ENCODE data around the gene PTH2R.
A peak's percentile ranks its signal among the peaks of the same experiment; 100 is the strongest.
"Not testable (repeated sequence)": the region's sequence is repeated elsewhere in the genome, so short reads cannot be mapped to it uniquely, and the experiment has no call there.

The PTH2R gene

GRCh38 chr2:208488686-208489564 lies 82.3 kb downstream of the PTH2R start:
- no peak for DNase-seq

- no peak for DNase-seq
Measured at GRCh38 chr2:208489687-208490086, 83.1 kb downstream of the PTH2R start.

GRCh38 chr2:208490492-208490891 lies 83.9 kb downstream of the PTH2R start:
- no peak for DNase-seq

DNA sequence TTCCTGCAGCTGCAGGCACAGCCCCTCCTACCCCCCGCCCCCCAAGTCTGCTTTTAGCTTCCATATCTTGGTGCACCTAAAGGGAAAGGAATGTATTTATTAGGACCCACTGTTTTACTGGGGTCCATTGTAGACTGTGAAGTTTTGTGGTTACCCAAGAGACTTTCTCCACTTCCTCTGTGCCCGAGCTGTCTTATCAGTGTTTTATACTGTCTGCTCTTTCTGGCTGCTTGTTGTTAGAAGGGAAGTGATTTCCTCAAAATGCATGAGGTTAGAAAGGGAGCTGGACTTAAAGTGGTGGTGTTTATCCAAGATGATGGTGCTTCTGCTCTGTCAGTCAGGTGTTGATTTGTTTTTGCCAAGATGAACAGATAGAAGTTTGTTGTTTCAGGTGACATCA lies 85.0 kb downstream of the PTH2R start:
- DNase-seq, result peak; percentile 51

DNA sequence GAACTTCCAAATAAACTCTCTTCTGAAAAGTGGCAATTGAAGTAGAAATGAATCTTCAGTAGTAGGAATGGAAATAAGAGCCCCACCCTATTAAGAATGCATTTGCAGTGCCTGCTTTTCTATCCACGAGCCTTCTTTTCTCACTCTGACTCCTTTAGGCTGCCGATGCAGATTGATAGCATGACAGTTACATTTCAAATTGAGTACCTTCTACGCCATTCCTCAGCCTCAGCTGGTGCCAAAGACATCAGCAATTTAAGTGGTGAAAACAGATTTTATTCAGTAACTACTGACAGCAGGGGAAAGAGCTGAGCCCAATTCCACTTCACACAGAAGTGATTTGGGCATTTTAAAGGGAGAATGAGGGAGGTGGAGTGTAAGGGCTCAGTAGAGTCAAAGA lies 85.5 kb downstream of the PTH2R start:
- DNase-seq, result no peak

GRCh38 chr2:208493186-208493585 lies 86.6 kb downstream of the PTH2R start:
- no peak for DNase-seq

DNA sequence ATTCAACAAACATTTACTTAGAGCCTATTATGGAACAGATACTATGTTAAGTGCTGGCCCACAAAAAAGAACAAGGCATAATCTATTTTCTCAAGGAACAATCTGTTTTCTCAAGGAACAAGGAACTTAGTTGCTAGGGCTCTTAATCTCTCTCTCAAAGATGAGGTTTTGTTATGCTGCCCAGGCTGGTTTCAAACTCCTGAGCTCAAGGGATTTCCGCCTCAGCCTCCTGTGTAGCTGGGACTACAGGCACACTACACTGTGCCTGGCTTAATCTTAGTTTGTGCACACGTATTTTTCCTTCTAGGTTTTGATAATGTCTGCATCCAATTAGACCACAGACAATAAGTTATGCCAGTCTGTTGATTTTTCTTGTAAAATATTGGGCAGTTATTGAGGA lies 89.5 kb downstream of the PTH2R start:
- DNase-seq, result no peak

- DNase-seq, result no peak
Measured at GRCh38 chr2:208501206-208501605, 94.6 kb downstream of the PTH2R start.

DNA sequence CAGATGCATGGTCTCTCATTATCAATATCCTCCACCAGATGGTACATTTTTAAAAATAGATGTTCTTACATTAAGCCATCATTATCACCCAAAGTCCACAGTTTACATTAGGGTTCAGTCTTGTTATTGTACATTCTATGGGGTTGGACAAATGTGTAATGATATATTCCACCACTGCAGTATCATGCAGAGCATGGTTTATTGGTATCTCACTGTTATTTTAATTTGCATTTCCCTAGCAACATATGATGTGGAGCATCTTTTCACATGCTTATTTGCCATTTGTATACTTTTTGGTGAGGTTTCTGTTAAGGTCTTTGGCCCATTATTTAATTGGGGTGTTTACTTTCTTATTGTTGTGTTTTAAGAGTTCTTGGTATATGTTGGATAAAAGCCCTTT lies 95.7 kb downstream of the PTH2R start:
- DNase-seq, result no peak

GRCh38 chr2:208505365-208505764 lies 98.8 kb downstream of the PTH2R start:
- not testable (repeated sequence) for DNase-seq

DNA sequence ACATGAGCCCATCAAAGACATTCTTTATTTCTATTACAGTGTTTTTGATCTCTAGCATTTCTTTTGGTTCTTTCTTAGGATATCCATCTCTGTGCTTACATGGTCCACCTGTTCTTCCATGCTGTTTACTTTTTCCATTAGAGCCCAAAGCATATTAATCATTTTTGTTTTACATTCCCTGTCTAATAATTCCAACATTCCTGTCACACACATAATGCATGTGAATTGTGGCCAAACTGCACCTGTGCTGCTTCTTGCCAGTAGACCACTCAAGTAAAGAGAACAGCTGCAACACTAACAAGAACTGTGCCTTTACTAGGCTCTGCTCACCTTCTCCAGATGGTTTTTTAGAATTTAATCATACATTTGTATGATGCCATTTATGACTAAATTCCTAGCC lies 103.0 kb downstream of the PTH2R start:
- DNase-seq, result no peak

GRCh38 chr2:208511016-208511415 lies 104.4 kb downstream of the PTH2R start:
- DNase-seq, result no peak

DNA sequence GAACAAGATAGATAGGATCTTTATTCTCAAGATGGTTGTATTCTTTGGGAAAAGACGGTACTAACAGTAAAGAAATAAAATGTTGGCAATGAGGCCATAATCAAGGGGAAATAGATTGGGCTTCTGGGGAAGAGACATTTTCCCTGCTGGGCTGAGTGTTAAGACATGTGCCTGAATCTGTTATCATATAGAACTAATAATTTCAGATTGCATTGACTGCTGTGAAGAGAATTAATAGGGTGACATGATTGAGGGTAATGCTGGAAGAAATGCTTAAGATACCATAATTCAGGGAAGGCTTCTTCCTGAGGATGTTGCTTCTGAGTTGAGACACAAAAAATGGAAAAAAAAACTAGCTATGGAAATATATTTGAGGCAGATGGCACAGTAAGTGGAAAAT lies 105.0 kb downstream of the PTH2R start:
- DNase-seq, result no peak

DNA sequence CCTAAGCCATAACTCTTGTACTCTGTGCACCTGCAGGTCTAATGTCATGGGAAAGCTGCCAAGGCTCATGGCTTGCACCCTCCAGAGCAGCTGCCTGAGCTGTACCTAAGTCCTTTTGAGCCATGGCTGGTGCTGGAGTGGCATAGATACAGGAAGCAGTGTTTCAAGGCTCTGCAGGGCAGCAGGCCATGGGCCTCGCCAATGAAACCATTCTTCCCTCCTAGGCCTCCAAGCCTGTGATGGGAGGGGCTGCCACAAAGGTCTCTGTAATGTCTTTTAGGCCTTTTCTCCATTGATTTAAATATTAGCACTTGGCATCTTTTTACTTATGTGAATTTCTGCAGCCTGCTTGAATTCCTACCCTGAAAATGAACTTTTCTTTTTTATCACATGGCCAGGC lies 108.5 kb downstream of the PTH2R start:
- DNase-seq, result no peak

- DNase-seq, result not testable (repeated sequence)
Measured at GRCh38 chr2:208523069-208523468, 116.5 kb downstream of the PTH2R start.

DNA sequence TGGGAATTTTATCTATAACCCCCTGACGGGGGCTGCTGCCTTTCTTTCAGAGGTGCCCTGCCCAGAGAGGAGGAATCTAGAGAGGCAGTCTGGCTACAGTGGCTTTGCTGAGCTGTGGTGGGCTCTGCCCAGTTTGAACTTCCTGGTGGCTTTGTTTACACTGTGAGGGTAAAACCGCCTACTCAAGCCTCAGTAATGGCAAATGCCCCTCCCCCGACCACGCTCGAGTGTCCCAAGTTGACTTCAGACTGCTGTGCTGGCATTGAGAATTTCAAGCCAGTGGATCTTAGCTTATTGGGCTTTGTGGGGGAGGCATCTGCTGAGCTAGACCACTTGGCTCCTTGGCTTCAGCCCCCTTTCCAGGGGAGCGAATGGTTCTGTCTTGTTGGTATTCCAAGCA lies 118.6 kb downstream of the PTH2R start:
- DNase-seq, result not testable (repeated sequence)

DNA sequence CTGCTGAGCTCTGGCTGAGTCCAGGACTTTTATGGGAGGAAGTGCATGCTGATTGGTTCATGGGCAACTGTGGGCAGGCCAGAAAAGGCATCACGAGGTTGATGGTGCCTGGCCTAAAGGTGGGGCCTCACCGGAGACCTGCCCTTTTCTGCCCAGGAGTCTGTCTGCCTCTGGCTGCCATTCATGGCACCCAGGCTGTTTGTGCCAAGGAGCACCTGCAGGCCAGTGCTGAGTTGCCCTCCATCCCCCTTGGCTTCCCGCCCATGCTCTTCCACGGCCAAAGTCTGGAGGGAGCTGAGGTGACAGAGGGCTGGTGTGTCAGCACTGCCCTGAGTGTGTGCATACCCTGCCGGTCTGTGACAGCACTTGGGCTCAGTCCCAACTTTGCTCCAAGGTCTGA lies 123.2 kb downstream of the PTH2R start:
- no peak for DNase-seq

- DNase-seq, result no peak
Measured at GRCh38 chr2:208531361-208531760, 124.8 kb downstream of the PTH2R start.

GRCh38 chr2:208535578-208535977 lies 129.0 kb downstream of the PTH2R start:
- not testable (repeated sequence) for DNase-seq

- no peak for DNase-seq
Measured at GRCh38 chr2:208541461-208541988, 134.9 kb downstream of the PTH2R start.

DNA sequence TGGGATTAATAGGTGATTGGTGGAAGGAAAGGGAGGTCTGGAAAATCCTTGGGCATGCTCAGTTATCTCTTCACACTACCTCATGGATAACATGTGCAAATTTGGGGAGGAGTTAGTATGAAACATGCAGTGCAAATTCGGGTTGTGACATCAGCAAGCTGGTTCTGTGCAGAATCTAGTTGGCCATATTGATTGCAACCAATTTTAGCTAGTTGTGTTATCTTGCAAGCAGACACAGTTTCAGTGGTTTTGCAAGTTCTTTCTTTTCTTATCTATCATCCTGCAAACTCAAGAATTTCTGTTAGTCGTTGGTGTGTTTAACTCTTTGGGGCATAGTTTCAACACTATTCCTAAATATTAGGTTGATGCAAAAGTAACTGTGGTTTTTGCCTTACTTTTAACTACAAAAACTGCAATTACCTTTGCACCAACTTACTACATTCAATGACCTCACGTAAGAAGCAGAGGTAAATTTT lies 135.4 kb downstream of the PTH2R start:
- DNase-seq, result no peak

DNA sequence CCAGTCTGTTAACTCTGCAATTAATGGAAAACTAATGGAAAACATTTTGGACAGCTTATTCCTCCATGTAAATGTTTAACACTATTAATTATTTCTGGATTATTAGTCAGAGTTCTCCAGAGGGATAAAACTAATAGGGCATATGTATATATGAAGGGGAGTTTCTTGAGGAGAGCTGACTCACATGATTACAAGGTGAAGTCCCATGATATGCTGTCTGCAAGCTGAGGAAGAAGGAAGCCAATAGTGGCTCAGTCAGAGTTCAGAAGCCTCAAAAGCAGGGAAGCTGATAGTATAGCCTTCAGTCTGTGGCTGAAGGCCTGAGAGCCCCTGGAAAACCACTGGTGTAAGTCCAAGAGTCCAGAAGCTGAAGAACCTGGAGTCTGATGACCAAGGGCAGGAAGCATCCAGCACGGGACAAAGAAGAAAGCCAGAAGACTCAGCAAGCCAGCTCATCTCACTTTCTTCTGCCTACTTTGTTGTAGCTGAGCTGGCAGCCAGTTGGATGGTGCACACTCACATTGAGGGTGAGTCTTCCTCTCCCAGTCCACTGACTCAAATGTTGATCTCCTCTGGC lies 136.0 kb downstream of the PTH2R start:
- no peak for DNase-seq

Measured in MV-4-11 (cell line).